Measurements from ENCODE around the gene SLAIN2.

Gene SLAIN2

DNA sequence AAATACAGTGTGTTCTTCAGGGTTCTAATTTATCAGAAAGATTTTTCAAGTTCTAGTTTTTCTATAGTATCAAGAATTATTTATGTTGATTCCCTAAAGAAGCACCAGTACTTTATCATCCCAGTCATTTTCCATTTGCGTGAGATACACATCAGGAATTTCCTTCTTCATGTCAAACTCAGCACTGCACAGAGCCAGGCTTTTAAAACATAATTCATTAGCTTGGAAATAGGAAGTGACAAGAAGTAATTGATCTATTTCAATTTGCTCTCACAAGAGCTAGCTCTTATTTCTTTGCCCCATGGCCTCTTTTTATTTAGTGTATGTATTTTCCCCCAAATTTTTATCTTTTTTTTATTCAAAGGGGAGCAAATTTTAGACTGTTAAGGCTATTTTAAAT, 128.8 kb downstream of the SLAIN2 start:
- Histone ChIP-seq H3K4me3 (ENCODE audit: low read depth, low read length) (no peak overlapping the region), H3K4me1 (ENCODE audit: control insufficient read depth, insufficient read depth, low read length) (no peaks in the 10 kb centered on the region; the same call in 1 of the 2 replicates), H3K27ac (ENCODE audit: low read depth, low read length) (no peak overlapping the region), H3K9ac (ENCODE audit: low read length) (no peak overlapping the region), H3K27me3 (ENCODE audit: control insufficient read depth, insufficient read depth, low read length) (no peaks in the 10 kb centered on the region), H3K9me3 (ENCODE audit: control insufficient read depth, insufficient read depth, low read depth, low read length) (no peaks in the 10 kb centered on the region), H3K36me3 (ENCODE audit: control insufficient read depth, insufficient read depth, low read length) (no peaks in the 10 kb centered on the region)

GRCh38 chr4:48470570-48470969, 129.2 kb downstream of the SLAIN2 start:
- Histone ChIP-seq H3K9ac (ENCODE audit: low read length) (no peak overlapping the region), H3K36me3 (ENCODE audit: control insufficient read depth, insufficient read depth, low read length) (no peaks in the 10 kb centered on the region), H3K9me3 (ENCODE audit: control insufficient read depth, insufficient read depth, low read depth, low read length) (no peaks in the 10 kb centered on the region), H3K4me3 (ENCODE audit: low read depth, low read length) (no peak overlapping the region), H3K27ac (ENCODE audit: low read depth, low read length) (no peak overlapping the region), H3K27me3 (ENCODE audit: control insufficient read depth, insufficient read depth, low read length) (no peaks in the 10 kb centered on the region), H3K4me1 (ENCODE audit: control insufficient read depth, insufficient read depth, low read length) (no peaks in the 10 kb centered on the region; the same call in 1 of the 2 replicates)

- H3K4me3 ChIP-seq (ENCODE audit: low read depth, low read length) = no peak overlapping the region
- no peaks in the 10 kb centered on the region for H3K27me3 ChIP-seq (ENCODE audit: control insufficient read depth, insufficient read depth, low read length)
- no peaks in the 10 kb centered on the region for H3K9me3 ChIP-seq (ENCODE audit: control insufficient read depth, insufficient read depth, low read depth, low read length)
- H3K36me3 ChIP-seq (ENCODE audit: control insufficient read depth, insufficient read depth, low read length) = no peaks in the 10 kb centered on the region
- H3K9ac ChIP-seq (ENCODE audit: low read length) = no peak overlapping the region
- H3K27ac ChIP-seq (ENCODE audit: low read depth, low read length) = no peak overlapping the region
- H3K4me1 ChIP-seq (ENCODE audit: control insufficient read depth, insufficient read depth, low read length) = no peaks in the 10 kb centered on the region; the same call in 1 of the 2 replicates
These were observed 131.5 kb downstream of the SLAIN2 start for GRCh38 chr4:48472794-48473193.

DNA sequence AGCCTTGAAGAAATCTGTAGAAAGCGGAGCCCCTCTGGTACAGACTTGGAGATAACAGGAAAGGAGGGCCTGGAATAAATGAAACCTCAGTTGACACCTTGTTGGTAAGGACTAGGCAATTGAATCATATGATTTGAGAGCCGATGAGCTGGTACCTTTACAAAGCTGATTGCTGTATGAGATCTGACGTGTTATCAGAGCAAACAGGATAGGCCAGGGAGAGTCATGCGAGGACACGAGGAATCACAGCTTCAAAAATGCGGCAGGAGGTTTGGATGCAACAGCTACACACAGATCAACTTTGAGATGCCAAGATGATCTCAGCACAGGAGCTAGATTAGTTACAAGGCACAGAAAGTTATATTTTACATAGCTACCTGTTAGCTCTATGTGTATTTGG, 134.4 kb downstream of the SLAIN2 start:
- no peak overlapping the region for H3K4me3 ChIP-seq (ENCODE audit: low read depth, low read length)
- H3K9ac ChIP-seq (ENCODE audit: low read length) = no peak overlapping the region
- no peaks in the 10 kb centered on the region for H3K36me3 ChIP-seq (ENCODE audit: control insufficient read depth, insufficient read depth, low read length)
- H3K4me1 ChIP-seq (ENCODE audit: control insufficient read depth, insufficient read depth, low read length) = no peaks in the 10 kb centered on the region
- H3K27me3 ChIP-seq (ENCODE audit: control insufficient read depth, insufficient read depth, low read length) = no peaks in the 10 kb centered on the region
- H3K9me3 ChIP-seq (ENCODE audit: control insufficient read depth, insufficient read depth, low read depth, low read length) = no peaks in the 10 kb centered on the region
- no peak overlapping the region for H3K27ac ChIP-seq (ENCODE audit: low read depth, low read length)
